Urothelium cell line (cell line): ENCODE data around the gene GGT6.

ENCODE experiments used
- DNase-seq: peaks from one replicate; pipeline ENCODE4 v3.0.0; 2011; ENCODE audit warnings: low spot score, mixed read lengths
- FAIRE-seq: peaks from 2 replicates; lab custom pipeline; 2011; peaks lifted over from hg19 to GRCh38; lab: Jason Lieb, UNC

Gene GGT6

DNA sequence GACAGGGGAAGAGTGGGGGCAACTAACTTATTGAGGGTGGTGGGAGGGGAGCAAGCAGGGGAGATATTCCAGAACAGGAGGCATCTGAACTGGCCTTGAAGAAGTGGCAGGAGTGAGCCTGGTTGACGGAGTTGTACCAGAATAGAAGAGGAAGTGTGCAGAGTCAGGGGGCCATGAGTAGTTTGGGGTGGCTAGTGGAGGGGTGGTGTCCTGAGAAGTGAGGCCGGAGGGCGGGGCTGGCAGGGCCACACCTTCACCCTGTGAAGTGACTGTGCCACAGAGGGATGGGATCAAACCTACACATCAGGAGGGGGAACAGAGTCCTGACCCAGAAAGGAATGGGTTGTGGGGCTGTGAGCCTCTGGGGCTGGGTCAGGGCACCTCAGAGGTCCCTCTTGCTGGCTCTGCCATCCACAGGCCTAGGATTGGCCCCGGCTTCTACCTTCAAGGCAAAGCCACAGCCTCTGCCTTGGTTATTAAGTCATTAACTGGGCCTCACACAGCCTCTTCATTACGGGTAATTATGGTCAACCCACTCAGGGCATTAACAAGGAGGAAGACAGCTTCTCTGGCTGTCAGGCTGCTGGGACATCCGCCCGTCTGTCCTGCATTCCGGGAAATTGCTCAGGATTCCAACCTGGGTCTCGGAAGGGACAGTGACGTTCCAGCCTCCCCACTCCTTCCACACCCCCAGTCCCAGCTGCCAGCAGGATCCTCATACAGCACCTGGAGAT is 49.0 kb downstream of the GGT6 start:
- DNase-seq (no peak), FAIRE-seq (no peak)

- FAIRE-seq = no peak
- DNase-seq = no peak
These were observed 49.8 kb downstream of the GGT6 start for GRCh38 chr17:4510618-4510941.

DNA sequence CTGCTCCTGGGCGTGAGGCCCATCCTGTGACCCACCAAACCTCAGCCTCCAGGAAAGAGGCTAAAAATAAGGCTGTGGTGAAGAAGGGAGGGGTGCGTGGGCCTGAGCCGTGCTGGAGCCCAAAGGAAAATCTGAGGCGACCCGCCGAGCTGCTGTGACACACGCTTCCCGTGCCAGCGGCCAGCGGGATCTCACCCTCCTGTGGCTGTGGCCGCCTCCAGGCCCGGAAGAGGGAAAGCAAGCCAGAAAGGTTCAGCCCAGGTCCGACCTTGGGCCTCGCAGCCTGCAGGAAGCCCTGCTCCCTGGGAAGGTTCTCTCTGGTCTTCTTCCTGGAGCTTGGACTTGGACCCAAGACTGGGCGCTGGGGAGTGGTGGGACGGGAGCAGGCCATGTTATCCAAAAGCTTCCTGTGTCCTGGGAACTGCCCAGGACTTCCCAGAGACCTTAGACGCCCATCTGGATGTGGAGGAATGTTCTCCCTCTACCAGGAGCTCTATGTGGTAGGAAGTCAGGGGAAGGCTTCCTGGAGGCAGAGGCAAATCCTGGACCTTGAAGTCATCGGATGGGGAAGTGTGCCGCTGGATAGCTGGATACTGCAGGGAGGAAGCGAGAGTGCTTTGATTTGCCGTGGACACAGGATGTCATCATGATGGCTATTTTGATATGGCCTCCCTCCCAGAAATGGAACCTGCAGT is 50.3 kb downstream of the GGT6 start:
- DNase-seq (no peak), FAIRE-seq (no peak)

DNA sequence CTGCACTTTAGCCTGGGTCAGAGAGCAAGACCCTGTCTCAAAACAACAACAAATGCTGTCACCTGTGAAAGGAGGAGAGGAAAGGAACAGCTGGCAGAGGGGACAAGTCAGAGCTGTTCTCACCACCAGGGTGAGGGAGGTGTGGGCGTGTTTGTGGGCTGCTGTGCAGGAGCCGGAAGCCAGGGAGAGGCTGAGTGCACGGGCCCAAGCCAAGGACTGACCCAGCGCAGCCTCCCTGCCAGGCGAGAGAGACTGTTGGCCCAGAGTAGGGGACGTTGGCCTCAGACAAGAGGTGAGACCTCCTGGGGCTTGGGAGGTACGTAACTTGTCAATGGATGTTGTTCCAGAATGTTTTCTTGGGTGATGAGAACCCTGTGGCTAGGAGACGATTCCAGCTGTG is 51.0 kb downstream of the GGT6 start:
- FAIRE-seq (no peak), DNase-seq (no peak)

GRCh38 chr17:4508207-4508606 is 52.2 kb downstream of the GGT6 start:
- FAIRE-seq (no peak), DNase-seq (no peak)

DNA sequence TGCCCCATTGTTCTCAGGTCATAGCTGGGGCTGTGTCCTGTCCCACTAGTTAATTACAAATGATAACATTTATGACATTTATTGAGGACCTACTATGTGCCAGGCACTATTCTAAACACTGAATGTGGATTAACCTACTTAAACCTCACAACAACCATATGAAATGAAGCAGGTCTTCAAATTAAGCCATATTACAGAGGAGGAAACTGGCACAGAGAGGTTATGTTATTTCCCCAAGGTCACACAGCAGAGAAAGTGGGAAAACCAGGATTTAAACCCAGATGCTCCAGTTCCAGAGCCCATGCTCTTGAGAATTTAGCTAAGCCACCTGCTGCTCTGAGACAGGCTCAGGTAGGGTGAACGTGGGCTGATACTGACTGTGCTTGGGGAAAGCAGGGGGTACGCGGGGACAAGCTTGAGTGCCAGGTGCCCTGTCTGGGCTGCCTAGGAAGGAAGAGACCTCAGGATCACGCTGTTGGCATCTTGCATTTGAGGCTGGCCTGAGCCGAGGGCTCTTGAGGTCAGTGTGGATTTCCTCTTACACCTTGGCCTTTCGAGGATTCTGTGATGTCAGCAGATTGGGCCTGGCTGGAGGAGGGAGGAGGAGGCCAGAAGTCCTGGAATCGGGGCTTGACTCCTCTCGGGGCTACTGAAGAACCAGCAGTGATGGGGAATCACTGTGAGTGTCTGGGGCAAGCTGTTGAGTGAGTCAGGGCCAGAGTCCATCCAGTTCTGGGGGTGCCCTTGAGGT is 52.8 kb downstream of the GGT6 start:
- no peak for FAIRE-seq

More for the DNA sequence above, 52.8 kb downstream of the GGT6 start:
- no peak for DNase-seq
